Common myeloid progenitor, CD34-positive (primary cell): ENCODE measurements around the gene PXMP4.
A peak's percentile ranks its signal among the peaks of the same experiment; 100 is the strongest.

Experiments used
- CTCF ChIA-PET: fragments of 350-600 bp; sonication (Branson Sonifier 250); formaldehyde crosslinking; loops from one replicate; lab custom pipeline; 2021; ENCODE audit warnings: antibody characterized with exemption; lab: Charles Lee
- POLR2A ChIA-PET: fragments of 350-600 bp; sonication (Branson Sonifier 250); formaldehyde crosslinking; loops from one replicate; lab custom pipeline; 2021; ENCODE audit warnings: antibody characterized with exemption; lab: Charles Lee
- DNase-seq, 3 donors: peaks; one replicate each; pipeline versions ENCODE4 v3.0.0 to v3.0.0-alpha.2; 2013
- H3K27ac ChIP-seq, 2 experiments: 1 replicate in 1 of 2; 2 replicates in 1 of 2; pipeline ENCODE4 v1.7.0; 2013; ENCODE audit warnings: inconsistent platforms in 2 of 2, low read length in 2 of 2, mild to moderate bottlenecking in 2 of 2, low read depth in 1 of 2, moderate library complexity in 1 of 2; ENCODE audit not compliant: severe bottlenecking in 2 of 2, insufficient read depth in 1 of 2, poor library complexity in 1 of 2
- H3K27me3 ChIP-seq, 5 experiments: replicated peaks in 2 of 5; 1 replicate in 3 of 5; 2 replicates in 2 of 5; pipeline versions ENCODE4 v1.6.1 to v1.7.0; 2013; ENCODE audit warnings: low read length in 4 of 5, mild to moderate bottlenecking in 2 of 5, moderate library complexity in 2 of 5, inconsistent platforms in 1 of 5; ENCODE audit not compliant: insufficient read depth in 5 of 5, control insufficient read depth in 4 of 5
- H3K36me3 ChIP-seq, 4 experiments: 1 replicate in 2 of 4; 2 replicates in 2 of 4; pipeline versions ENCODE4 v1.6.1 to v1.7.0; 2013; ENCODE audit warnings: low read length in 3 of 4, control low read depth in 1 of 4, mild to moderate bottlenecking in 1 of 4; ENCODE audit not compliant: control insufficient read depth in 4 of 4, insufficient read depth in 4 of 4
- H3K4me1 ChIP-seq, 4 experiments: 1 replicate in 3 of 4; 2 replicates in 1 of 4; pipeline versions ENCODE4 v1.6.1 to v1.7.1; 2013; ENCODE audit warnings: low read length in 3 of 4, mild to moderate bottlenecking in 3 of 4, control low read depth in 1 of 4, inconsistent platforms in 1 of 4, moderate library complexity in 1 of 4; ENCODE audit not compliant: control insufficient read depth in 4 of 4, insufficient read depth in 4 of 4; ENCODE audit errors: control extremely low read depth in 1 of 4
- H3K4me3 ChIP-seq, 7 experiments: 1 replicate in 4 of 7; 2 replicates in 3 of 7; pipeline versions ENCODE4 v1.5.1 to v1.7.0; 2013; ENCODE audit warnings: mild to moderate bottlenecking in 7 of 7, low read length in 6 of 7, moderate library complexity in 6 of 7, inconsistent platforms in 2 of 7, low read depth in 2 of 7, control low read depth in 1 of 7; ENCODE audit not compliant: insufficient read depth in 4 of 7, control insufficient read depth in 1 of 7; ENCODE audit errors: extremely low read depth in 1 of 7
- H3K9me3 ChIP-seq, 5 experiments: 1 replicate in 4 of 5; 2 replicates in 1 of 5; pipeline versions ENCODE4 v1.6.1 to v1.7.1; 2013; ENCODE audit warnings: low read length in 4 of 5, mild to moderate bottlenecking in 2 of 5, inconsistent platforms in 1 of 5, low read depth in 1 of 5, moderate library complexity in 1 of 5; ENCODE audit not compliant: control insufficient read depth in 4 of 5, insufficient read depth in 2 of 5; ENCODE audit errors: control extremely low read depth in 1 of 5
- WGBS: methylation state at CpG from one replicate; pipeline ENCODE4 v1.1.5; 2013; ENCODE audit not compliant: insufficient coverage; 5-methylcytosine and 5-hydroxymethylcytosine counted together

Gene PXMP4

DNA sequence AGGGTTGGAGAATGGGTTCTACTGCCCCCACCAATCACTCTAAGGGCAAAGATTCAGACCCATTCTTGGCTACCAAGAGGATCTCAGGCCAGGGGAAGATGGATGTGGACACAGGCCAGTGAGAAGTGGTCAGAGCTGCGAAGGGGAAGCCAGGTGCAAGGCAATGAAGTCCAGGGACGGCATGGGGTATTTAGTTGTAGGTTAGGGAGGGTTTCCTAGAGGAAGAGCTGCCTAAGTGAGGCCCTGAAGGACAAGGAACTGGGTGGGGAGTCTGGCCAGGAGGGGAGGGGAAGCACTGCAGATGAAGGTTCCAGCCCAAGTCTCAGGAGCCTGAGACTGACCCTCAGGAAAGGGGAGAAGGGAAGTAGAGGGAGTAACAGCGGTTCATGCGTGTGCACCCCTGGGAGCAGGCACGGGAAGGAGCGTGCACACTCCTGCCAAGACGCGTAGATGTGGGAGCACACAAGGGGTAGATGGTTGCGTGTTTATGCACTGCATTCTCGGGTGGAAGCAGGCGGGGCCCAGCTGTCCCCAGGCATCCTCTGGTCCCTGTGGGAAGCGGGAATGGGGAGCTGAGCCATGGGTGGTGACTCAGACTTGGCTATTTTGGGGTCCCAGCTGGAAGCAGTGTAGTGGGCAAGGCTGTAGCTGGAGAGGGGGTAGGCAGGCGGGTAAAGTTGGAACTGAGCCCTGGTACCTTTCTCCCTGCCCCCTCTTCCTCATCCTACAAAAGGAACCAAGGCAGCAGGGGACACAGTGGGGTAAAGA is 50.1 kb downstream of the PXMP4 start:
- ChIA-PET CTCF (interaction anchor here (1.2 to 7.6 kb wide), 4 partner anchors 11 to 216 kb away, joined by 3 to 86 read pairs (median 24); no protein-coding TSS in a partner anchor), POLR2A (interaction anchor here (0.7 kb wide), 1 partner anchor 28 kb away, joined by 3 read pairs; no protein-coding TSS in a partner anchor)
- no peak for DNase-seq
- WGBS: 92% methylated on average over 10 of the region's 13 CpGs
- peaks cover 0 to 18% (median 0%) of the 10 kb centered on the region in 4 experiments for H3K36me3 ChIP-seq
- H3K4me1 ChIP-seq: peaks cover 0 to 50% (median 43%) of the 10 kb centered on the region in 4 experiments
- H3K27ac ChIP-seq: no peak overlapping the region
- H3K9me3 ChIP-seq: no peaks in the 10 kb centered on the region
- no peaks in the 10 kb centered on the region for H3K27me3 ChIP-seq
- H3K4me3 ChIP-seq: no peak overlapping the region

DNA sequence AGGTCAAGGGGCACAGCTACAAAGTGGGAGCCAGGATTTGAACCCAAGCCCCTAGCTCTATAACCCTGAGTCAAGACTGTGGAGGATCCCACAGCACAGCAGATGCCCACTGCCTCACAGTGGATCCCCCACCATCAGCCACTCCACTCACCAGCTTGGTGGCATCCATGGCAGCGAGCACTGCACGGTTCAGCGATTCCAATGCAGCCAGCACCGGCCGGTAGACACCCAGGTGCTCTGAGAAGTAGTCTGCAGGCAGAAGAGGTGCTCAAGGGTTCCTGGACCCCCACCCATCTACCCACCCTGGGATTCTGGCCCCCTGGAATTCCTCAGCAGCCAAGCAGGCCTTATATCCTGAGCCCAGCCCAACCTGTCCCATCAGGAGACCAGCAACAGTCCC is 50.9 kb downstream of the PXMP4 start:
- CTCF ChIA-PET: interaction anchor here (1.1 to 7.6 kb wide), 7 partner anchors 11 to 267 kb away, joined by 3 to 86 read pairs (median 5); partner anchors contain the start of gene CDK5RAP1
- DNase-seq: no peak
- H3K36me3 ChIP-seq: peaks cover 0 to 18% (median 0%) of the 10 kb centered on the region in 4 experiments
- no peak overlapping the region for H3K27ac ChIP-seq
- POLR2A ChIA-PET: no interaction called here
- H3K9me3 ChIP-seq: no peaks in the 10 kb centered on the region
- 100% methylated on average over 5 of the region's 5 CpGs for WGBS
- no peak overlapping the region for H3K4me3 ChIP-seq
- no peaks in the 10 kb centered on the region for H3K27me3 ChIP-seq
- peaks cover 0 to 45% (median 39%) of the 10 kb centered on the region in 4 experiments for H3K4me1 ChIP-seq

DNA sequence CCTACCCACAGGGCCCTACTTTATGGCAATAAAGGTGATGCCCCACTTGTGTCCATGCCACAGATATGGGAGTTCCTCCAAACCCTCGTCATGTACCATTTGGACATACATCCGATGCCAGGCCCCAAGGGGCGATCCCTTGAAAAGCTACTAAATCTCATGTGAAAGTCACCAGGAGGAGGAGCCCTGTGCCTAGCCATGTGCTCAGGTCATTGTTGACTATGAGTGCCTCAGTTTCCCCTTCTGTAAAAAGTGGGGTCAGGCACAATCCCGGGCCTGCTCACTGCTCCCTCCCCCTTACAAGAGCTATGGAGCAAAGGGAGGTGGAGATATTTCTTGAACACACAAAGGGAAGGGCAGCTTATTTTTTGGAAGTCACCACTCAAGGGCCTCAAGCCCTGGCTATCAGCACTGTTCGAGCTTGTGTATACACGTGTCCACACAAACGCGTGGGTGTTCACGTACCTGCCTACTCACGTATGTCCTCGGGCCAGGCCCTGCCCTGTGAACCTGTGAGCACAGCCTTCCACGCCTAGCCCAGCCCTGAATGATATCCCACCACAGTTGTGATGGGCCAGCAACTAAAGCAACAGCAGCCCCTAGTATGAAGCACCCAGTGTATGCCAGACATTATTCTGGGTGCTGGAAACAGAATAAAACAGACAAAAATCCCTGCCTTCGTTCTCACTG is 51.5 kb downstream of the PXMP4 start:
- no peak for DNase-seq
- WGBS: 98% methylated on average over 10 of the region's 13 CpGs
- POLR2A ChIA-PET: interaction anchor here (0.6 to 2.4 kb wide), 3 partner anchors 15 to 179 kb away, joined by 3 to 6 read pairs (median 3); partner anchors contain the start of gene CBFA2T2
- Histone ChIP-seq H3K4me3 (peak overlapping the region in 1 of 7 experiments; percentile 79), H3K4me1 (peaks cover 0 to 47% (median 41%) of the 10 kb centered on the region in 4 experiments), H3K9me3 (no peaks in the 10 kb centered on the region), H3K36me3 (peaks cover 0 to 18% (median 0%) of the 10 kb centered on the region in 4 experiments), H3K27me3 (no peaks in the 10 kb centered on the region), H3K27ac (no peak overlapping the region)
- CTCF ChIA-PET: interaction anchor here (0.7 to 7.6 kb wide), 15 partner anchors 12 to 273 kb away, joined by 3 to 86 read pairs (median 4); partner anchors contain the start of gene CDK5RAP1

DNA sequence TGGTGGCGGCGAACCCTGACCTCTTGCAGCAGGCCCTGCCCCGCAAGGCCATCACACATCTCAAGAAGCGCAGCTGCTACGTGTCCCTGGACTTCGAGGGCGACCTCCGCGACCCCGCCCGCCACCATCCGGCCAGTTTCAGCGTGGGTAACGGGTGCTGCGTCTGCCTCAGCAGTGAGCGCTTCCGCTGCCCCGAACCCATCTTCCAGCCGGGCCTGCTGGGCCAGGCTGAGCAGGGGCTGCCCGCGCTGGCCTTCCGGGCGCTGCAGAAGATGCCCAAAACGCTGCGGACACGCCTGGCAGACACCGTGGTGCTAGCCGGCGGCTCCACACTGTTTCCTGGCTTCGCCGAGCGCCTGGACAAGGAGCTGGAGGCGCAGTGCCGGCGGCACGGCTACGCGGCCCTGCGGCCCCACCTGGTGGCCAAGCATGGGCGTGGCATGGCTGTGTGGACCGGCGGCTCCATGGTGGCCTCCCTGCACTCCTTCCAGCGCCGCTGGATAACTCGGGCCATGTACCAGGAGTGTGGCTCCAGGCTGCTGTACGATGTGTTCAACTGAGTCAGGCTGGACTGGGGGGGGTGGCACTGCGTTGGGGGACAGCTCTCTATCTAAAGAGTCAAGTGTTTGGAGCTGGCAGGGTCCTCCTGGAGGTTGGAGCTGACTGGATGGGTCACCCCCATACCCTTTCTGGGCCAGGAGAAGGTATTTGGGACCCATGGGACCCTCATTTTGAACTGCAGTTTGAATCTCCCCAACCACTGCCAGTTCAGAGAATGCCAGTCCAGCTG is 52.2 kb downstream of the PXMP4 start:
- 19% methylated on average over 46 of the region's 47 CpGs for WGBS

DNA sequence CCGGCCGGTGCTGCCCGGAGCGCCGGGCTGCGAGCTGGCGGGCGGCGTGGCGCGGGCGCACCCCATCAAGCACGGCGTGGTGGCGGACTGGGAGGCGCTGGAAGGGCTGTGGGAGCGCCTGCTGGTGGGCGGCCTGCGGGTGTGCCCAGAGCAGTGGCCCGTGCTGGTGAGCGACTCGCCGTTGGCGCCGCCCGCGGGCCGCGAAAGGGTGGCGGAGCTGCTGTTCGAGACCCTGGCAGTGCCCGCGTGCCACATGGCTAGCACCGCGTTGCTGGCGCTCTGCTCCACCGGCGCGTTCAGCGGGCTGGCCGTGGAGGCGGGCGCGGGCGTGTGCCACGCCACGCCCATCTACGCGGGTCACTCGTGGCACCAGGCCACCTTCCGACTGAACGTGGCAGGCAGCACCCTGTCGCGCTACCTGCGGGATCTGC is 52.9 kb downstream of the PXMP4 start:
- Histone ChIP-seq H3K36me3 (peaks cover 0 to 18% (median 0%) of the 10 kb centered on the region in 4 experiments), H3K9me3 (no peaks in the 10 kb centered on the region), H3K4me1 (peaks cover 0 to 44% (median 43%) of the 10 kb centered on the region in 4 experiments), H3K27ac (no peak overlapping the region), H3K27me3 (no peaks in the 10 kb centered on the region), H3K4me3 (peak overlapping the region; percentile 37 to 79 (median 62))
- POLR2A ChIA-PET: interaction anchor here (2.4 kb wide), 1 partner anchor 14 kb away, joined by 6 read pairs; no protein-coding TSS in a partner anchor
- 12% methylated on average over 55 of the region's 55 CpGs for WGBS
- CTCF ChIA-PET: interaction anchor here (0.7 to 7.6 kb wide), 18 partner anchors 9 to 271 kb away, joined by 3 to 86 read pairs (median 4); partner anchors contain the start of gene CDK5RAP1
- DNase-seq: peak in 1 of 3 donors; percentile 27

More for the DNA sequence above, 52.2 kb downstream of the PXMP4 start:
- POLR2A ChIA-PET: interaction anchor here (0.6 to 2.4 kb wide), 3 partner anchors 14 to 178 kb away, joined by 3 to 6 read pairs (median 3); partner anchors contain the start of gene CBFA2T2
- H3K27me3 ChIP-seq: no peaks in the 10 kb centered on the region
- peak overlapping the region; percentile 40 to 79 (median 62) for H3K4me3 ChIP-seq
- peak; percentile 59 to 79 (median 73) for DNase-seq
- CTCF ChIA-PET: interaction anchor here (0.7 to 7.6 kb wide), 18 partner anchors 8 to 272 kb away, joined by 3 to 86 read pairs (median 4); partner anchors contain the start of gene CDK5RAP1
- H3K4me1 ChIP-seq: peaks cover 0 to 47% (median 44%) of the 10 kb centered on the region in 4 experiments
- no peaks in the 10 kb centered on the region for H3K9me3 ChIP-seq
- no peak overlapping the region for H3K27ac ChIP-seq
- peaks cover 0 to 18% (median 0%) of the 10 kb centered on the region in 4 experiments for H3K36me3 ChIP-seq
